Endothelial cell of umbilical vein (primary cell): ENCODE results near the gene CRTC1.

Experiments used
- MYC ChIP-seq: IDR thresholded peaks from one replicate; pipeline ENCODE4 v1.6.1; 2011; ENCODE audit warnings: mild to moderate bottlenecking, low read depth, low read length
- POLR2AphosphoS5 ChIP-seq: IDR thresholded peaks from 2 replicates; pipeline ENCODE4 v1.6.1; 2012; ENCODE audit warnings: low read depth, mild to moderate bottlenecking, control low read depth, low read length, moderate library complexity; ENCODE audit not compliant: insufficient read depth

GRCh38 chr19:18711893-18712292 lies 28.4 kb downstream of the CRTC1 start:
- TF ChIP-seq POLR2AphosphoS5 (no peak), MYC (no peak)
